ENCODE measurements around the gene EPS8. TPM values are rescaled to one million over a fixed set of nuclear protein-coding genes. Genes with fewer than 3 reads are reported as not detected.

EPS8 gene
- total and polyA plus RNA-seq, 2 donors (not counting 1 experiment from before 2014, with no cell fraction given) = 0.76 to 0.96 TPM

GRCh38 chr12:15699886-15700285 lies 89.3 kb downstream of the EPS8 start:
- no peak overlapping the region for H3K27ac ChIP-seq (ENCODE audit: low read length in 2 of 2)
- H4K20me1 ChIP-seq (ENCODE audit: control insufficient read depth, insufficient read depth, low read length, poor library complexity, severe bottlenecking) = no peaks in the 10 kb centered on the region
- H3K27me3 Mint-ChIP-seq = no peaks in the 10 kb centered on the region
- WGBS (ENCODE audit: insufficient coverage) = 81% methylated on average over 5 of the region's 8 CpGs
- no peak for TF ChIP-seq EZH2 (IDR thresholded peaks at IDR 0.05; ENCODE audit: borderline replicate concordance, insufficient read depth, low read depth, low read length, poor library complexity, severe bottlenecking)
- no peaks in the 10 kb centered on the region for H3K79me2 ChIP-seq (ENCODE audit: control insufficient read depth, insufficient read depth, low read length)
- no peaks in the 10 kb centered on the region for H3K9me3 Mint-ChIP-seq (ENCODE audit: insufficient read depth)
- intact Hi-C loops (cut with micrococcal nuclease) = no loop called here
- H3K4me2 ChIP-seq (replicated peaks; ENCODE audit: low read depth, low read length, poor library complexity, severe bottlenecking) = no peak overlapping the region
- no peaks in the 10 kb centered on the region for H3K36me3 ChIP-seq (replicated peaks in 1 of 2; ENCODE audit: control extremely low read depth in 1 of 2, control insufficient read depth in 1 of 2, extremely low read depth in 1 of 2, insufficient read depth in 2 of 2, low read length in 1 of 2)
- H3K9ac ChIP-seq (ENCODE audit: low read length) = no peak overlapping the region
- H3K4me3 ChIP-seq (ENCODE audit: control extremely low read depth in 1 of 5, extremely low read depth in 1 of 5, insufficient read depth in 1 of 5, low read depth in 2 of 5, low read length in 4 of 5) = no peak overlapping the region
- no peak overlapping the region for H2AFZ ChIP-seq (ENCODE audit: insufficient read depth, low read depth, low read length, poor library complexity, severe bottlenecking)
- no peaks in the 10 kb centered on the region for H3K27me3 ChIP-seq (replicated peaks in 1 of 4; ENCODE audit: control extremely low read depth in 1 of 4, control insufficient read depth in 3 of 4, insufficient read depth in 4 of 4, low read length in 3 of 4)
- ChIA-PET CTCF (no interaction called here), POLR2A (no interaction called here)
- ATAC-seq (ENCODE audit: low read depth) = no peak
- H3K4me1 ChIP-seq (ENCODE audit: control insufficient read depth in 2 of 2, insufficient read depth in 2 of 2, low read length in 2 of 2) = peaks cover 0 to 2% of the 10 kb centered on the region in 2 donors
- peaks cover 1% of the 10 kb centered on the region for H3K4me1 Mint-ChIP-seq
- no peaks in the 10 kb centered on the region for H3K9me3 ChIP-seq (ENCODE audit: control extremely low read depth in 1 of 3, control insufficient read depth in 2 of 3, insufficient read depth in 1 of 3, low read length in 2 of 3)
- DNase-seq = no peak
- peak overlapping the region; percentile 34 for H3K27ac Mint-ChIP-seq
- no peak overlapping the region for H3K4me3 Mint-ChIP-seq

GRCh38 chr12:15698377-15698871 lies 90.8 kb downstream of the EPS8 start:
- intact Hi-C loops (cut with micrococcal nuclease) = no loop called here
- H3K27ac Mint-ChIP-seq = no peak overlapping the region
- H3K4me3 ChIP-seq (ENCODE audit: control extremely low read depth in 1 of 5, extremely low read depth in 1 of 5, insufficient read depth in 1 of 5, low read depth in 2 of 5, low read length in 4 of 5) = no peak overlapping the region
- peaks cover 0 to 2% of the 10 kb centered on the region in 2 donors for H3K4me1 ChIP-seq (ENCODE audit: control insufficient read depth in 2 of 2, insufficient read depth in 2 of 2, low read length in 2 of 2)
- H3K9me3 ChIP-seq (ENCODE audit: control extremely low read depth in 1 of 3, control insufficient read depth in 2 of 3, insufficient read depth in 1 of 3, low read length in 2 of 3) = no peaks in the 10 kb centered on the region
- TF ChIP-seq EZH2 (IDR thresholded peaks at IDR 0.05; ENCODE audit: borderline replicate concordance, insufficient read depth, low read depth, low read length, poor library complexity, severe bottlenecking) = no peak
- no peak for TF ChIP-seq CTCF (IDR thresholded peaks at IDR 0.05)
- H4K20me1 ChIP-seq (ENCODE audit: control insufficient read depth, insufficient read depth, low read length, poor library complexity, severe bottlenecking) = no peaks in the 10 kb centered on the region
- no peaks in the 10 kb centered on the region for H3K36me3 ChIP-seq (replicated peaks in 1 of 2; ENCODE audit: control extremely low read depth in 1 of 2, control insufficient read depth in 1 of 2, extremely low read depth in 1 of 2, insufficient read depth in 2 of 2, low read length in 1 of 2)
- DNase-seq (no peak), ATAC-seq (ENCODE audit: low read depth) (no peak)
- no peaks in the 10 kb centered on the region for H3K27me3 Mint-ChIP-seq
- H3K79me2 ChIP-seq (ENCODE audit: control insufficient read depth, insufficient read depth, low read length) = no peaks in the 10 kb centered on the region
- no peak overlapping the region for H3K9ac ChIP-seq (ENCODE audit: low read length)
- POLR2A ChIA-PET = no interaction called here
- no peak overlapping the region for H3K27ac ChIP-seq (ENCODE audit: low read length in 2 of 2)
- H3K4me1 Mint-ChIP-seq = peaks cover 1% of the 10 kb centered on the region
- 95% methylated on average over 3 of the region's 3 CpGs for WGBS (ENCODE audit: insufficient coverage)
- H3K9me3 Mint-ChIP-seq (ENCODE audit: insufficient read depth) = no peaks in the 10 kb centered on the region
- H3K4me2 ChIP-seq (replicated peaks; ENCODE audit: low read depth, low read length, poor library complexity, severe bottlenecking) = no peak overlapping the region
- H3K4me3 Mint-ChIP-seq = no peak overlapping the region
- CTCF ChIA-PET = interaction anchor here (0.7 kb wide), 1 partner anchor 163 kb away, joined by 3 read pairs; no protein-coding TSS in a partner anchor
- no peak overlapping the region for H2AFZ ChIP-seq (ENCODE audit: insufficient read depth, low read depth, low read length, poor library complexity, severe bottlenecking)
- no peaks in the 10 kb centered on the region for H3K27me3 ChIP-seq (replicated peaks in 1 of 4; ENCODE audit: control extremely low read depth in 1 of 4, control insufficient read depth in 3 of 4, insufficient read depth in 4 of 4, low read length in 3 of 4)
